HCT116 (cell line): Measurements from ENCODE around the gene KCNK10. TPM values are rescaled to one million over a fixed set of nuclear protein-coding genes. Genes with fewer than 3 reads are reported as not detected.

ENCODE experiments used
- ATAC-seq: fragments of 200-7000 bp; cut with Tn5 transposase; 2 replicates; pipeline ENCODE4 v1.9.1; 2020; ENCODE audit warnings: mild to moderate bottlenecking, moderate library complexity
- BruUV-seq: library from RNA; stranded (reverse); fragments of 400-500 nt; replicated peaks from 2 replicates; lab custom pipeline; 2021; lab: Mats Ljungman, UMichigan
- CTCF ChIA-PET: fragments of 300-600 bp; sonication (Branson Sonifier 250); formaldehyde crosslinking; loops from one replicate; lab custom pipeline; 2021; ENCODE audit warnings: antibody characterized with exemption; lab: Charles Lee
- POLR2A ChIA-PET: fragments of 300-600, 350-600 bp; sonication (Branson Sonifier 250); formaldehyde crosslinking; loops from one replicate; lab custom pipeline; 2021; ENCODE audit warnings: antibody characterized with exemption; lab: Charles Lee
- RAD21 ChIA-PET, 2 experiments: fragments of 300-600 bp; sonication (Branson Sonifier 250); formaldehyde crosslinking; loops; one replicate each; lab custom pipeline; 2023; ENCODE audit warnings: low total read pairs in 2 of 2; ENCODE audit not compliant: uncharacterized antibody in 2 of 2, unreplicated experiment in 2 of 2, low non-redundant PET in 1 of 2; lab: Charles Lee
- DNase-seq: peaks from one replicate; pipeline ENCODE4 v3.0.0-alpha.2; 2010; ENCODE audit warnings: low read depth, low spot score
- H2AFZ ChIP-seq: fragments of 200-600 bp; shearing (Covaris generic), sonication (generic); 2 replicates; pipeline ENCODE4 v1.6.1; 2017; ENCODE audit warnings: low read depth, mixed run types, mixed read lengths, antibody characterized with exemption, low read length; ENCODE audit not compliant: poor library complexity, severe bottlenecking
- H3K27ac ChIP-seq: 2 replicates; pipeline ENCODE4 v1.5.1; 2012; ENCODE audit warnings: low read depth, low read length
- H3K27me3 ChIP-seq: fragments of 200-600 bp; sonication (generic); 2 replicates; pipeline ENCODE4 v1.6.1; 2016; ENCODE audit warnings: mixed run types, low read length, mixed read lengths; ENCODE audit not compliant: insufficient read depth
- H3K36me3 ChIP-seq, 2 experiments: fragments of 200-500 bp in 1 of 2; fragments of 200-600 bp in 1 of 2; sonication (Bioruptor generic) in 1 of 2; sonication (generic) in 1 of 2; 2 replicates each; pipeline versions ENCODE4 v1.5.1 to v1.6.1; 2014 to 2016; ENCODE audit warnings: low read length in 2 of 2, inconsistent platforms in 1 of 2, mixed read lengths in 1 of 2, mixed run types in 1 of 2; ENCODE audit not compliant: insufficient read depth in 2 of 2, control insufficient read depth in 1 of 2
- H3K4me1 ChIP-seq, 2 experiments: fragments of 200-600 bp in 1 of 2; sonication (generic) in 1 of 2; 2 replicates each; pipeline versions ENCODE4 v1.5.1 to v1.6.1; 2012 to 2017; ENCODE audit warnings: low read length in 2 of 2, inconsistent platforms in 1 of 2, mild to moderate bottlenecking in 1 of 2, mixed read lengths in 1 of 2, mixed run types in 1 of 2, moderate library complexity in 1 of 2; ENCODE audit not compliant: insufficient read depth in 2 of 2, control insufficient read depth in 1 of 2
- H3K4me2 ChIP-seq: fragments of 200-600 bp; sonication (generic); 2 replicates; pipeline ENCODE4 v1.6.1; 2017; ENCODE audit warnings: mixed run types, low read length, mixed read lengths
- H3K4me3 ChIP-seq, 2 experiments: fragments of 200-600 bp in 1 of 2; sonication (generic) in 1 of 2; replicated peaks in 1 of 2; 2 replicates each; pipeline ENCODE4 v1.5.1; 2011 to 2016; ENCODE audit warnings: low read length in 2 of 2, control low read depth in 1 of 2, low read depth in 1 of 2, mild to moderate bottlenecking in 1 of 2, mixed read lengths in 1 of 2, mixed run types in 1 of 2
- H3K79me2 ChIP-seq: fragments of 200-600 bp; sonication (generic); 2 replicates; pipeline ENCODE4 v1.6.1; 2017; ENCODE audit warnings: mild to moderate bottlenecking, mixed run types, low read length, moderate library complexity, mixed read lengths; ENCODE audit not compliant: insufficient read depth
- H3K9ac ChIP-seq: fragments of 200-600 bp; sonication (generic); 2 replicates; pipeline ENCODE4 v1.6.1; 2016; ENCODE audit warnings: low read length, mixed read lengths
- H3K9me2 ChIP-seq: fragments of 200-600 bp; sonication (generic), shearing (Covaris generic); 2 replicates; pipeline ENCODE4 v1.6.1; 2017; ENCODE audit warnings: mixed run types, mild to moderate bottlenecking, moderate library complexity; ENCODE audit not compliant: insufficient read depth
- H3K9me3 ChIP-seq, 2 experiments: fragments of 200-500 bp in 1 of 2; fragments of 200-600 bp in 1 of 2; sonication (Bioruptor generic) in 1 of 2; sonication (generic) in 1 of 2; 2 replicates each; pipeline ENCODE4 v1.6.1; 2014 to 2017; ENCODE audit warnings: low read length in 2 of 2, mixed read lengths in 2 of 2, inconsistent platforms in 1 of 2, low read depth in 1 of 2, mild to moderate bottlenecking in 1 of 2, mixed run types in 1 of 2, moderate library complexity in 1 of 2; ENCODE audit not compliant: control insufficient read depth in 1 of 2, insufficient read depth in 1 of 2
- H4K20me1 ChIP-seq: fragments of 200-600 bp; sonication (generic), shearing (Covaris generic); 2 replicates; pipeline ENCODE4 v1.6.1; 2017; ENCODE audit warnings: mixed run types, mild to moderate bottlenecking, moderate library complexity; ENCODE audit not compliant: insufficient read depth
- ATF3 ChIP-seq: IDR thresholded peaks from 2 replicates; pipeline ENCODE4 v1.6.1; 2012
- CBX3 ChIP-seq: IDR thresholded peaks from 2 replicates; pipeline ENCODE4 v1.6.1; 2012; ENCODE audit warnings: low read depth
- CTCF ChIP-seq, 3 experiments: fragments of 200-600 bp in 1 of 3; sonication (generic) in 1 of 3; IDR thresholded peaks in 2 of 3; conservative IDR thresholded peaks in 1 of 3; 2 replicates each; pipeline ENCODE4 v1.5.1; 2012 to 2017; ENCODE audit warnings: low read depth in 2 of 3, low read length in 2 of 3, antibody characterized with exemption in 1 of 3, borderline replicate concordance in 1 of 3, control low read depth in 1 of 3, mild to moderate bottlenecking in 1 of 3, mixed read lengths in 1 of 3, mixed run types in 1 of 3, moderate library complexity in 1 of 3; ENCODE audit not compliant: insufficient read depth in 1 of 3
- EZH2 ChIP-seq: fragments of 200-600 bp; sonication (generic); IDR thresholded peaks from 2 replicates; pipeline ENCODE4 v1.6.1; 2017; ENCODE audit warnings: antibody characterized with exemption, mixed run types
- FOSL1 ChIP-seq: IDR thresholded peaks from 2 replicates; pipeline ENCODE4 v1.6.1; 2012; ENCODE audit warnings: low read depth
- JUND ChIP-seq: IDR thresholded peaks from 2 replicates; pipeline ENCODE4 v1.6.1; 2012
- MAX ChIP-seq: IDR thresholded peaks from 2 replicates; pipeline ENCODE4 v1.6.1; 2012
- POLR2A ChIP-seq: IDR thresholded peaks from 2 replicates; pipeline ENCODE4 v1.7.0; 2011; ENCODE audit warnings: borderline replicate concordance; ENCODE audit not compliant: insufficient read depth, insufficient read length; ENCODE audit errors: extremely low read depth
- POLR2AphosphoS5 ChIP-seq: IDR thresholded peaks from 2 replicates; pipeline ENCODE4 v1.6.1; 2011; ENCODE audit warnings: mild to moderate bottlenecking, low read depth, low read length, moderate library complexity
- RAD21 ChIP-seq: IDR thresholded peaks from 2 replicates; pipeline ENCODE4 v1.6.1; 2012; ENCODE audit warnings: low read depth, mild to moderate bottlenecking
- REST ChIP-seq: IDR thresholded peaks from 2 replicates; pipeline ENCODE4 v1.6.1; 2012; ENCODE audit warnings: low read depth
- SRF ChIP-seq: IDR thresholded peaks from 2 replicates; pipeline ENCODE4 v1.6.1; 2012; ENCODE audit warnings: low read depth
- TCF7L2 ChIP-seq: IDR thresholded peaks from 2 replicates; pipeline ENCODE4 v1.7.0; 2011; ENCODE audit warnings: borderline replicate concordance, inconsistent platforms; ENCODE audit not compliant: insufficient read depth, insufficient read length; ENCODE audit errors: extremely low read depth
- ZBTB33 ChIP-seq: IDR thresholded peaks from 2 replicates; pipeline ENCODE4 v1.6.1; 2011; ENCODE audit warnings: mild to moderate bottlenecking, low read length, moderate library complexity; ENCODE audit not compliant: insufficient replicate concordance; ENCODE audit errors: extremely low read depth
- intact Hi-C: fragments of 100-400 bp; cut with micrococcal nuclease; formaldehyde crosslinking; loops from 2 replicates; pipeline ENCODE4 v1.10.0; 2022
- total RNA-seq: library from RNA; stranded (reverse); gene quantifications from one replicate; pipeline ENCODE4 v1.2.1, GENCODE V29; 2021; ENCODE audit not compliant: unreplicated experiment

Gene KCNK10
- total RNA-seq, 1 experiment from 2014 or later: not detected

- no peaks in the 10 kb centered on the region for H4K20me1 ChIP-seq
- no peaks in the 10 kb centered on the region for H3K9me2 ChIP-seq
- no peak overlapping the region for H3K27ac ChIP-seq
- H2AFZ ChIP-seq: no peak overlapping the region
- BruUV-seq: no TSS peak
- intact Hi-C loops: no loop called here
- DNase-seq (no peak), ATAC-seq (no peak)
- H3K4me2 ChIP-seq: no peak overlapping the region
- TF ChIP-seq REST (no peak), RAD21 (no peak), JUND (no peak), CTCF (IDR thresholded peaks at IDR 0.05 in 2 of 3, conservative IDR thresholded peaks at IDR 0.05 in 1 of 3; ENCODE audit: borderline replicate concordance in 1 of 3, insufficient read depth in 1 of 3, low read depth in 2 of 3, low read length in 2 of 3) (no peak), SRF (no peak), POLR2A (no peak), POLR2AphosphoS5 (no peak), CBX3 (no peak), FOSL1 (no peak), ATF3 (no peak), MAX (no peak), ZBTB33 (no peak), TCF7L2 (no peak), EZH2 (no peak)
- no peak overlapping the region for H3K9ac ChIP-seq
- no peaks in the 10 kb centered on the region for H3K4me1 ChIP-seq
- CTCF ChIA-PET: no interaction called here
- POLR2A ChIA-PET: no interaction called here
- RAD21 ChIA-PET: no interaction called here
- no peaks in the 10 kb centered on the region for H3K79me2 ChIP-seq
- H3K4me3 ChIP-seq: no peak overlapping the region
- no peaks in the 10 kb centered on the region for H3K9me3 ChIP-seq
- H3K36me3 ChIP-seq: no peaks in the 10 kb centered on the region
- no peaks in the 10 kb centered on the region; the same call in 1 of the 2 replicates for H3K27me3 ChIP-seq
Observed at GRCh38 chr14:88203291-88203690, 119.8 kb downstream of the KCNK10 start.
